ENCODE data around the gene CLPSL2. TPM values are rescaled to one million over a fixed set of nuclear protein-coding genes. Genes with fewer than 3 reads are reported as not detected.

CLPSL2 gene
- total RNA-seq = not detected

- intact Hi-C loops (cut with DNase I; ENCODE audit: low total_unique reads) = no loop called here
- TF ChIP-seq CTCF (IDR thresholded peaks at IDR 0.05) = no peak
- TF ChIP-seq POLR2A (IDR thresholded peaks at IDR 0.05) = no peak
- DNase-seq (ENCODE audit: low spot score in 2 of 2) = no peak
- WGBS, 2 donors = 2 to 3% methylated on average over 43 to 56 of the region's 56 CpGs
- H3K4me3 ChIP-seq (ENCODE audit: low read depth, poor library complexity, severe bottlenecking) = no peak within 1 kb of the TSS
These were observed at the start of gene CLPSL2 for GRCh38 chr6:35776364-35777215. Gene CLPSL2 (plus strand): TSS chr6:35776598. CDS start chr6:35776619, 21 bp downstream.

- H3K4me3 ChIP-seq (ENCODE audit: low read depth, poor library complexity, severe bottlenecking) = peak overlapping the region; percentile 24
- peak; percentile 91 to 98 for DNase-seq (ENCODE audit: low spot score in 2 of 2)
- TF ChIP-seq CTCF (IDR thresholded peaks at IDR 0.05) = no peak
- TF ChIP-seq POLR2A (IDR thresholded peaks at IDR 0.05) = no peak
- intact Hi-C loops (cut with DNase I; ENCODE audit: low total_unique reads) = loop anchor here (2.0 kb wide), 1 partner anchor 39 kb away; the partner anchor contains the start of gene FKBP5
- 3 to 5% methylated on average over 15 to 24 of the region's 29 CpGs for WGBS, 2 donors
These were observed 49.0 kb upstream of the CLPSL2 start for GRCh38 chr6:35727231-35727934.

- WGBS, 2 donors = 1 to 4% methylated on average over 10 to 25 of the region's 57 CpGs
- DNase-seq (ENCODE audit: low spot score in 2 of 2) = peak; percentile 92 to 98
- intact Hi-C loops (cut with DNase I; ENCODE audit: low total_unique reads) = loop anchor here (2.0 kb wide), 1 partner anchor 39 kb away; the partner anchor contains the start of gene FKBP5
These were observed 48.3 kb upstream of the CLPSL2 start for GRCh38 chr6:35727935-35728682.

GRCh38 chr6:35728683-35729678 lies 47.4 kb upstream of the CLPSL2 start:
- TF ChIP-seq CTCF (IDR thresholded peaks at IDR 0.05) (no peak), POLR2A (IDR thresholded peaks at IDR 0.05) (no peak)
- 44 to 47% methylated on average over 10 to 11 of the region's 12 CpGs for whole genome bisulfite sequencing, 2 donors
- peak; percentile 82 to 94 for DNase-seq (ENCODE audit: low spot score in 2 of 2)
- intact Hi-C loops (cut with DNase I; ENCODE audit: low total_unique reads) = no loop called here
- H3K4me3 ChIP-seq (ENCODE audit: low read depth, poor library complexity, severe bottlenecking) = no peak overlapping the region

More at GRCh38 chr6:35727935-35728682, 48.3 kb upstream of the CLPSL2 start:
- peak overlapping the region; percentile 24 for H3K4me3 ChIP-seq (ENCODE audit: low read depth, poor library complexity, severe bottlenecking)
- TF ChIP-seq CTCF (IDR thresholded peaks at IDR 0.05) (no peak), POLR2A (IDR thresholded peaks at IDR 0.05) (no peak)

Measured in lower leg skin (tissue), 4 donors.